Measurements from ENCODE around the gene IQSEC3. TPM values are rescaled to one million over a fixed set of nuclear protein-coding genes. Genes with fewer than 3 reads are reported as not detected.

Gene IQSEC3
- total RNA-seq, 1 donor from 2014 or later: 2.5 TPM

- Mint-ChIP-seq H3K4me3 (ENCODE audit: low read depth) (no peak overlapping the region), H3K36me3 (ENCODE audit: insufficient read depth) (no peaks in the 10 kb centered on the region), H3K27me3 (peaks cover 61% of the 10 kb centered on the region), H3K9me3 (ENCODE audit: low read depth) (no peaks in the 10 kb centered on the region), H3K27ac (no peak overlapping the region), H3K4me1 (ENCODE audit: low read depth) (peaks cover 2% of the 10 kb centered on the region)
- no peak for DNase-seq (ENCODE audit: low spot score, unreplicated experiment)
- TF ChIP-seq CTCF (IDR thresholded peaks at IDR 0.05; ENCODE audit: unreplicated experiment): no peak
Observed at GRCh38 chr12:194276-194675, 127.7 kb downstream of the IQSEC3 start.

DNA sequence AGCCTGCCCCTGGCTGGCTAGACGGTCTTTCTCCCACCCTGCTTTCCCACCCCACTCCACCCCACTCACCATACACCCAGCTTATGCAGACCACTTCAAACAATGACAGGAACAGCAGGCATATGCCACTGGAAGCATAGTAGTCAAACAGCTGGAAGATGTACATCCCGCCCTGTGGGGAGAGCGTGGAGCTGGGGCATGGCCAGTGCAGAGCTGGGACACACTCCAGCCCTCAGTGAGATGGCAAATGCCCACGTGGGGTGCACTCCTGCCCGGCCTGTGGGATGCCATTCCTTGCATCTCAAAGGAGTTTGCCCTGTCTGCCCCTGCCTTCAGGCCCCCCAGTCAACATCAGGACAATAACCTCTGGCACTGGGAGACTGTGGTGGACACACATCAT, 128.6 kb downstream of the IQSEC3 start:
- Mint-ChIP-seq H3K9me3 (ENCODE audit: low read depth) (no peaks in the 10 kb centered on the region), H3K4me3 (ENCODE audit: low read depth) (no peak overlapping the region), H3K4me1 (ENCODE audit: low read depth) (peaks cover 2% of the 10 kb centered on the region), H3K27me3 (peaks cover 59% of the 10 kb centered on the region), H3K27ac (no peak overlapping the region), H3K36me3 (ENCODE audit: insufficient read depth) (no peaks in the 10 kb centered on the region)
- no peak for TF ChIP-seq CTCF (IDR thresholded peaks at IDR 0.05; ENCODE audit: unreplicated experiment)
- no peak for DNase-seq (ENCODE audit: low spot score, unreplicated experiment)

GRCh38 chr12:195951-196350, 129.4 kb downstream of the IQSEC3 start:
- no peak for TF ChIP-seq CTCF (IDR thresholded peaks at IDR 0.05; ENCODE audit: unreplicated experiment)
- Mint-ChIP-seq H3K36me3 (ENCODE audit: insufficient read depth) (no peaks in the 10 kb centered on the region), H3K27me3 (peaks cover 59% of the 10 kb centered on the region), H3K9me3 (ENCODE audit: low read depth) (no peaks in the 10 kb centered on the region), H3K4me3 (ENCODE audit: low read depth) (no peak overlapping the region), H3K27ac (no peak overlapping the region), H3K4me1 (ENCODE audit: low read depth) (peaks cover 2% of the 10 kb centered on the region)
- DNase-seq (ENCODE audit: low spot score, unreplicated experiment): no peak

- Mint-ChIP-seq H3K4me3 (ENCODE audit: low read depth) (no peak overlapping the region), H3K27me3 (peaks cover 62% of the 10 kb centered on the region), H3K4me1 (ENCODE audit: low read depth) (peaks cover 2% of the 10 kb centered on the region), H3K36me3 (ENCODE audit: insufficient read depth) (no peaks in the 10 kb centered on the region), H3K9me3 (ENCODE audit: low read depth) (no peaks in the 10 kb centered on the region), H3K27ac (no peak overlapping the region)
- TF ChIP-seq CTCF (IDR thresholded peaks at IDR 0.05; ENCODE audit: unreplicated experiment): no peak
- DNase-seq (ENCODE audit: low spot score, unreplicated experiment): no peak
Observed at GRCh38 chr12:196436-196835, 129.9 kb downstream of the IQSEC3 start.

DNA sequence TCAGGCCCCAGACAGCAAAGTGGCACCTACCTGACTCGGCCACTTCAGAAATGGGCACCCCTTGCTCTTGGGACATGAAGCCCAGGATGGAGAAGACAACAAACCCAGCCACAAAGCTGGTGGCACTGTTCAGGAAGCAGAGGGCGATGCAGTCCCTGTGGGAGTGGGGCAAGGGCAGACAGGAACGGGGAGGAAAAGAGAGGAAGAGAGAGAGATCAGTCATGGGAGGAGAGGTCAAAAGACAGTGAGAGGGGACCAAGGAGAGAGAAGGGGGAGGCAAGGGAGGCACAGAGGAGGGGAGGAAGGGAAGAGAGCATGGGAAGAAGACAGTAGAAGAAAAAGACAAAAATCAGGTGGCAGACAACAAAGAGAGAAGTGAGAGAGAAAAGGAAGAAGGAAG, 130.8 kb downstream of the IQSEC3 start:
- Mint-ChIP-seq H3K9me3 (ENCODE audit: low read depth) (no peaks in the 10 kb centered on the region), H3K27ac (no peak overlapping the region), H3K36me3 (ENCODE audit: insufficient read depth) (no peaks in the 10 kb centered on the region), H3K4me1 (ENCODE audit: low read depth) (peaks cover 2% of the 10 kb centered on the region), H3K27me3 (peaks cover 63% of the 10 kb centered on the region), H3K4me3 (ENCODE audit: low read depth) (no peak overlapping the region)
- TF ChIP-seq CTCF (IDR thresholded peaks at IDR 0.05; ENCODE audit: unreplicated experiment): no peak
- no peak for DNase-seq (ENCODE audit: low spot score, unreplicated experiment)
